NCI-H187 treated with DMSO at 0.1 percent for 48 hours (cell line): ENCODE data around the gene PLEKHG4B.
"Not testable (repeated sequence)": the region's sequence is repeated elsewhere in the genome, so short reads cannot be mapped to it uniquely, and the experiment has no call there.

ENCODE experiments used
- DNase-seq: peaks from one replicate; lab custom pipeline; 2025; lab: John Stamatoyannopoulos, UW

Gene PLEKHG4B

DNA sequence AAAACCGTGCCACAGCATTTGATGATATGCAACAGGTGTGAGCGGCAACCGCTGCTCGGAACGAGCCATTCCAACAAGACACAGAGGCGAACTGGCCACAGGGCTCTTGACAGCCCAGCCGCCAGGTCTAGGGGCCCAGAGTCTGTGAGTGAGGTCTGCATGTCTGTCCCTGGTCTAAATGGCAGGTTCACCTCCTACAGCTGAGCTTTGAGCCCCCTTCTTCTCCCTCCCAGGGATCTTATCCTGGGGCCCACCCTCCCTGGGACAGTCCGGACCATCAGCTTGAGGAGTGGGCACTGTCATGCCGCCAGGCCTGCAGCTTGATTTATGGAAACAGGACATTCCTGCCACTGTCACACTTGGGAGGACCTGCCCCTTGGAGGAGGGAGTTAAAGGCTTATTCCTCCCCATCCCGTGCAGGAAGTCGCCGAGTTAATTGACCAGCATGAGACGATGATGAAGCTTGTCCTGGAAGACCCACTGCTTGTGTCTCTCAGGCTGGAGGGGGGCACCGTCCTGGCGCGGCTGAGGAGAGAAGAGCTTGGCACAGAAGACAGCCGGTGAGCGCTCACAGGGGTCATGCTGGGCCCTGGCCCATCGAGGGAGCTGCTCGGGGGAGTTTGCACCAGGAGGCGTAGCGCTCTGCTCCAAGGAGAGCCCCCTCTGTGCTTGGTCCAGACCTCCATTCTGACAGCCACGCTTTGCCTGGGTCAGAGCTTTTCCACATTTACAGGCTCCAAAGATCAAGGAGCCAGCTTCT lies 63.9 kb downstream of the PLEKHG4B start:
- DNase-seq: no peak

DNA sequence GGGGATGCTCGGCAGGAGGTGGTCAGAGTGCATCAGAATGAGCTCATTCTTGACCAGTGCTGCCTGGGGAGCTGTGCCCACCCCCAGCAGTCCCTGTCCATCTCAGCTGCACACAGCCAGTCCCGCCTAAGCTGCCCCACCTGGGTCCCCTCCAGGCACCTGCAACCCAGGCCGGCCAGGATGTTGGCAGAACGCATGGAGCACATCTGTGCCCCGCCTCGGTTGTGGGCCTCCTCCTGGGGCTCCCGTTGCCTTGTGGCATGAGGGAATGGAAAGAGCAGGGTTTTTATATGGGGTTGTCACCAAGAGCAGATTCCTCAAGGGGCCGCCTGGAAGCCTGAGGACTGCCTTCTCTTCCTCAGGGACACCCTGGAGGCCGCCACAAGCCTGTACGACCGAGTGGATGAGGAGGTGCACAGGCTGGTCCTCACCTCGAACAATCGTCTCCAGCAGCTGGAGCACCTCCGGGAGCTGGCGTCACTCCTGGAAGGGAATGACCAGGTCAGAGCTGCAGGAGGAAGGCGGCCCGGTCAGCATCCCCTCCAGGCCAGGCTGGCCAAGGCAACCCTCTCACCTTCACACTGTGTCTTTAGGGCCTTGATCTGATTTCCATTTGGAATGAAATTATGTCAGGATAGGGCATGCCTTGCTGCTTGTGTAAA lies 64.6 kb downstream of the PLEKHG4B start:
- DNase-seq: no peak

DNA sequence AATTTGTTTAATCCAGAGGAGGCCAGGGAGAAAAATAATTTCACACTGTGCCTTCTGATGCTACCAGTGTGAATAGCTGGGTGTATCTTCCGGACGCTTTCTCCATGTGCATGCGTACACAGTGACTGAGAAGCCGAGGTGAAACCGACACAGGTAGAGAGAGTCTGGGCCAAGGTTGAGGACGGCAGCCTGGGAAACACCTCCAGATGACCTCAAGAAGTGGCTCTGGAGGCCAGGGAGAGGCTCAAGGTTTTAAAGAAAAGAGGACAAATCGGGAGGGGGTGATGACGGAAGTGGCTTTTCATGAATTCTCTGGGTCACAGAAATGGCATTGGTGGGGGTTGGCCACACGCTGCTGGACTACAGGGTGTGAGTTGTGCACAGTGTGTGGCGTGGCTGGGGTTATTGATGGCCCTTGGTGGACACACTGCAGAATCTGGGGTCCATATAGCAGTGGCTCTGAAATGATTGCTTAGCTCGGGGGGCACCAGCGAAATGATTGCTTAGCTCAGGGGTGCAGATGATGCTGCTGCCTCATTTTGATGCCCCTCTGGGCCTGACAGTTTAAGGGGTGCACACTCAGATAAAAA lies 65.3 kb downstream of the PLEKHG4B start:
- no peak for DNase-seq

DNA sequence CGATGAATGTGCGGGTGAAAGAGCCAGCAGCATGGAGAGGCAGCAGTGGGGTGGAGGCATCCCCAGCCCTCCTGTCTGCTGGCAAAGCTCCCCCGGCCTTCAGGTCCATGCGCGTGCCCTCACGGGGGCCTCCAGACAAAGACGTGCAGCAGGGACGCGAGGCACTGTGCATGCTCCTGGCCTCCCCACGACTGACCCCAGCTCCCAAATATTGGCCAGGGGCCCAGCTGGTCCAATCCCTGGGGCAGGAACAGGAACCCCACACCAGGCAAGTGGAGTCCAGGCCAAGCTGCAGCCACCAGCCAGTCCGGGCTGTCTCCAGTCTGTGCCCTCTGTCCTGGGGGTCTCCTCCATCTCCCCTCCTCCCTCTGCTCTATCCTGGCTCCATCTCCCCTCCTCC lies 65.8 kb downstream of the PLEKHG4B start:
- no peak for DNase-seq

DNA sequence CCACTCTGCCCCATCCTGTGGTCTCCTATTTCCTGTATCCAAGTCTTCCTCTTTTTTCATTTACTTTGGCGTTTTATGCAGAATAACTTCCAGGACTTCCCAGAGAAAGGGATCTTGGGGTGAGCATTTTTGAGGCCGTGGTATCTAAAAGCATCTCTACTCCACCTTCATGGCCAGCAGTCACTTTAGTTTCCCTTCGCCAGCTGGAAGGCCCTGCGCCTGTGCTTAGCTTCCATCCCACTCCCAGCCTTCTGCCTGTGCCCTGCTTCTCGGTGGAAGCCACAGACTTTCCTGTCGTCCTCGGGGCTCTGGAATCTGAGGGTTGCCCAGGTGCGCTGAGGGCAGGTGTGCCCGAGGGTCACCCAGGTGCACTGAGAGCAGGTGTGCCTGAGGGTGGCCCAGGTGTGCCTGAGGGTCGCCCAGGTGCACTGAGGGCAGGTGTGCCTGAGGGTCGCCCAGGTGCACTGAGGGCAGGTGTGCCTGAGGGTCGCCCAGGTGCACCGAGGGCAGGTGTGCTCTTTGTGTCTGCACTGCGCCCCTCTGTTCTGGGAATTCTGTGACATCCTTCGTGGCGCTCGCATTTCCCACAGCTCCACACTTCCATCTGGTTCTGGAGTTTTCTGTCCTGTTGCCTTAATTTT lies 67.0 kb downstream of the PLEKHG4B start:
- no peak for DNase-seq

DNA sequence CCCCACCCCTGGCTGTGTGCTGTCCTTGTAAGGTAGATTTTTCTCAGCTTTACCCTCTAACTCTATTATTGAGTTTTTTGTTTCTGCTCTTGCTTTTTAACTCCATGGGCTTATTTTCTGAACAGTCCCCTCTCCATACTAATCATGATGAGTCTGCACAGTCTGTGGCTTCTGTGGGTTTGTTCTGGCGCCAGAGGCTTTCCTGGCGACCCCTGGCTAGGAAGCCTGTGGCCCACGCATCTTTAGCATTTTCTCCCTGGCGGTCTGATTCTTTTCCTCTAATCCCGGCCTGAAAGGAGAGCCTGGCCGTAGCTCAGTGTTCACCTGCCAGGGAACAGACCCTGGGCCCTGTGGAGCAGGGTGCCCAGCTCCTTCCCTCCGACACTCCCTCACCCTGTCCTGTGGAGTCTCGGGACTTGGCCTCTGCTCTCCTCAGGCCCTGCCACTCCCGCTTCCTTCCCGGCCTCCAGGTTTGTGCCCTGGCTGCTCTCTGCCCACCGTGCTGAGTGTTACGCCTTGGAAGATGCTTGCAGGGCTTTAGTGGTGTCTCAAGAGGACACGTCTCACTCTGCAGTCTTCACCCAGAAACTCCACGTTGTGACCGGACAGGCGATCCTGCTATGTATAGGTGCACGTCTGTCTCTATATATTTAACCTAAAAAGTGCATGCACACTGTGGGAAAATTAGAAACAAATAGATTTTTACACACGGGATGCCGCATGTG lies 67.6 kb downstream of the PLEKHG4B start:
- no peak for DNase-seq

DNA sequence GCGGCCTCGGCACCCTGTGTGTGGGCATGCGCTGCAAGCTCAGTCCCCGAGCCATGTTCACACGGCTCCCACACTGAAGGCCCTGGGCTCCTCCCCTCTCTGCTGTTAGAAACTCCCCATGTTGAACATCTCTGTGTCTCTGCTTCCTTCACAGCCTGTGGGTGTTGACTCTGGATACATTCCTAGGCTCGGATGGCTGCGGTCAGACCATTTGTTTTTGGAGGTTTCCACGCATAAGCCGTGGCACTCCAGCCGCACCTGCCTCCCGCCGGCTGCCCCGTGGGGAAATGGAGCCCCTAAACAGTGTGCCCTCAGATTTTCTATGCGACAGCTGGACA lies 68.2 kb downstream of the PLEKHG4B start:
- no peak for DNase-seq

DNA sequence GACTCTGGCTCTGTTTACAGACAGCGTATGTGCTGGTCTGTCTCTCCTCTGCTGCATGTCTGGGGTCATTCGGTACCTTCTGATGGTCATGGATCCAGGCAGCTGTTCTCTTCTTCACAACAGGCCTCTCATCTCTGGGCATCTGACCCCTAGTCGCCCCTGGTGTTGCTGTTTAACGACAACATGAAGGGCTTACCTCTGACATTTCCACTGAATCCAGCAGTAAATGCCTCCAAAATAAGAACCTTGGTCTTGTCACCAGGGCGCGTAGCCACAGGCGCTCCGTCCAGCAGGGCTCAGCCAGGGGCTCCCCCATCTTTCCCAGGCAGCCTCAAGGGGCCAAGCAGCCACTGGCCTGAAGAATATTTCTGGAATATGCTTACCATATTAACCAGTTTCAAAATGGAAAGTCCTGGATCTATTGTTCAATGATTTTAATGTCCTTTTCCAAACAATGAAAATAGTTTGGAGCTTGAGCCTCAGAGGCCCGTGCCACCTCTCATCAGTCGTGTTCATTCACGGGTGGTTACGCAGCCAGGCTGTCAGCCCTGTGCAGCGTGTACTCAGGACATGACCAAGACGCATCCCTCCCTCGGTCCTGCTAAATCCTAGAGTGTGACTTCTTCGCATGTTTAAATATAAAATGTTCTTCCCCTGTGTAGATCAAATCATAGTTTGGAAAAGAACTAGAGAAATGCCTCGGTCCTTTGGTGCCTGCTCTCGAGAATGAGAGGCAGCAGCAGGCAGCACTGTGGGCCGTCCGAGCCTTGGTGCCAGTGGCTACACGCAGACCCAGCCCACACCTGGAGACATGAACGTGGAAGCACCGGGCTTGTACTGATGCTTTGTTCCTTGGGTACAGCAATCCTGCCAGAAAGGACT lies 69.2 kb downstream of the PLEKHG4B start:
- no peak for DNase-seq

DNA sequence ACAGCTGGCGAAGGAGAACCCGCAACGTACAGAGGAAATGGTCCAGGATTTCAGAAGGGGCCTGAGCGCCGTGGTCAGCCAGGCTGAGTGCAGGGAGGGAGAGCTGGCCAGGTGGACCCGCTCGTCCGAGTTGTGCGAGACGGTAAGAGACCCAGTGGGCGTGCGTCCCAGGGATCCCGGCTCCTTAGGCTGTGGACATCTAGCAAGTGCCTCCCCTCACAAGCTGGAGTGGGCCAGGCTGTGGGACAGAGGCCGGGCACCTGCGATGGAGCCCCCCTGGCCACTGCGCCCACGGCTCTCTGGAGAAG lies 69.8 kb downstream of the PLEKHG4B start:
- no peak for DNase-seq

DNA sequence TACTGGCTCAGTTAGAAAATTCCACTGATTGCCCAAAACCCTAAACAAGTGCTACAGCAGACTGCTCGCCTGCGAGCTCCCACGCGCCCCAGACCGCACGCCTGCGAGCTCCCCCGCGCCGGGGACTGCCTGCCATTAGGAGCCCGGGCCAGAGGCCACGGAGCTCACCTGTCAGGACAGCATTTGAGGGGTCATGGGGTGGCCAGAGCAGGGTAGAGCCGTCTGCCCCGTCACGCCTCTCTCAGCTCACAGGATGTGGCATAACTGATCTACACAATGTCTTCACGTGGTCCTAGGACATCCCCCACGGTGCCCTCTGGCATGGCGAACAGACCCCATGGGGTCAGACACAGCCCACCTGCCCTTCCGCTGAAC lies 70.2 kb downstream of the PLEKHG4B start:
- DNase-seq: no peak

DNA sequence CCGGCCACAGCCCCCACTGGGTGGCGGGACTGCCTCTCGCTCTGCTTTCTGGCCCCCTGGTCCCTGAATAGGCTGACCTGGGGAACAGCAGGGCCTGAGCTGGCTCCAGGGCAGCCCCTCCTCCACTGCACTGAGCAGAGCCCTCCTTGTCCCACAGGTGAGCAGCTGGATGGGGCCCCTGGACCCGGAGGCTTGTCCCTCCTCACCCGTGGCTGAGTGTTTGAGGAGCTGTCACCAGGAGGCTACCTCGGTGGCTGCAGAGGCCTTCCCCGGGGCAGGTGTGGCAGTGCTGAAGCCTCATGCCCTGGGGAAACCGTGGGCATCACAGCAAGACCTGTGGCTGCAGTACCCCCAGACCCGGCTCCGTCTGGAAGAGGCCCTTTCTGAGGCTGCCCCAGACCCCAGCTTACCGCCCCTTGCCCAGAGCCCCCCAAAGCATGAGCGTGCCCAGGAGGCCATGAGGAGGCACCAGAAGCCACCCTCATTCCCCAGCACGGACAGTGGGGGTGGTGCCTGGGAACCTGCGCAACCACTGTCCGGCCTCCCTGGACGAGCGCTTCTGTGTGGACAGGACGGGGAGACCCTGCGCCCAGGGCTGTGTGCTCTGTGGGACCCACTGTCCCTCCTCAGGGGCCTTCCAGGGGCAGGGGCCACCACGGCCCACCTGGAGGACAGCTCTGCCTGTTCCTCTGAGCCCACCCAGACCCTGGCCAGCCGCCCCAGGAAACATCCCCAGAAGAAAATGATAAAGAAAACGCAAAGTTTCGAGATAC lies 70.8 kb downstream of the PLEKHG4B start:
- DNase-seq: no peak

DNA sequence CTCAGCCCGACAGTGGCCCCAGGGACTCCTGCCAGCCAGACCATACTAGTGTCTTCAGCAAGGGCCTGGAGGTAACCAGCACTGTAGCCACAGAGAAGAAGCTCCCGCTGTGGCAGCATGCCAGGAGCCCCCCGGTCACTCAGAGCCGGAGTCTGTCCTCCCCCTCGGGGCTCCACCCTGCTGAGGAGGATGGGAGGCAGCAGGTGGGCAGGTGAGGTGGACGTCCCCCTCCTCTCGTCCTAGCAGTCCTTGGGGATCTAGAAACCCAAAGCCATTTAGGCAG lies 71.3 kb downstream of the PLEKHG4B start:
- DNase-seq: no peak

DNA sequence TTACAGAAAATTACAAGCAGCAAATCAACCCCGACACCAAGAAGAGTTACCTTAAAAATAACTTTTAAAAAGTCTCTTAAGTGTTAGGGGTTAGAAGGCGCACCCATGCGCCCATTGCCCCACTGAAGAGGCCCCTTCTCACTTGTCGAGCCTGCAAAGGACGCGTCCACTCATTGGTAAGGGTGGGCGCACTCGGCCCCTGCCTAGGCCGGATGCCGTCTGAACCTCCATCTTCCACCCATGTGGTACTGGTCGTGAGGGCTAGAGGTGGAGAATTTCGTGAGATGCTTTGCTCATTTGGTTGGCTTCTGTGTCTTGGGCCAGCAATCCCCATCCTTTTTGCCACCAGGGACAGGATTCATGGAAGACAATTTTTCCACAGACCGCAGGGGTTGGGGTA lies 71.9 kb downstream of the PLEKHG4B start:
- DNase-seq: no peak

DNA sequence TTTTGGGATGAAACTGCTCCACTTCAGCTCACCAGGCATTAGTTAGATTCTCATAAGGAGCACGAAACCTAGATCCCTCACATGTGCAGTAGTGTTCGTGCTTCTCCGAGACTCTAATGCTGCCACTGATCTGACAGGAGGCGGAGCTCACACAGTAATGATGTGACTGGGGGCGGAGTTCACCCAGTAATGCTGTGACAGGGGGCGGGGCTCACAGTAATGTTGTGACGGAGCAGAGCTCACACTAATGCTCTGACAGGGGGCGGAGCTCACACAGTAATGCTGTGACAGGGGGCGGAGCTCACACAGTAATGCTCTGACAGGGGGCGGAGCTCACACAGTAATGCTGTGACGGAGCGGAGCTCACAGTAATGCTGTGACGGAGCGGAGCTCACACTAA lies 72.3 kb downstream of the PLEKHG4B start:
- DNase-seq: no peak

DNA sequence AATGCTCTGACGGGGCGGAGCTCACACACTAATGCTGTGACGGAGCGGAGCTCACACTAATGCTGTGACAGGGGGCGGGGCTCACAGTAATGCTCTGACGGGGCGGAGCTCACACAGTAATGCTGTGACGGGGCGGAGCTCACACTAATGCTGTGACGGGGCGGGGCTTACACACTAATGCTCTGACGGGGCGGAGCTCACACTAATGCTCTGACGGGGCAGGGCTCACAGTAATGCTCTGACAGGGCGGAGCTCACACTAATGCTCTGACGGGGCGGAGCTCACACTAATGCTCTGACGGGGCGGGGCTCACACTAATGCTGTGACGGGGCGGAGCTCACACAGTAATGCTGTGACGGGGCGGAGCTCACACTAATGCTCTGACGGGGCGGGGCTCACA lies 72.8 kb downstream of the PLEKHG4B start:
- not testable (repeated sequence) for DNase-seq

DNA sequence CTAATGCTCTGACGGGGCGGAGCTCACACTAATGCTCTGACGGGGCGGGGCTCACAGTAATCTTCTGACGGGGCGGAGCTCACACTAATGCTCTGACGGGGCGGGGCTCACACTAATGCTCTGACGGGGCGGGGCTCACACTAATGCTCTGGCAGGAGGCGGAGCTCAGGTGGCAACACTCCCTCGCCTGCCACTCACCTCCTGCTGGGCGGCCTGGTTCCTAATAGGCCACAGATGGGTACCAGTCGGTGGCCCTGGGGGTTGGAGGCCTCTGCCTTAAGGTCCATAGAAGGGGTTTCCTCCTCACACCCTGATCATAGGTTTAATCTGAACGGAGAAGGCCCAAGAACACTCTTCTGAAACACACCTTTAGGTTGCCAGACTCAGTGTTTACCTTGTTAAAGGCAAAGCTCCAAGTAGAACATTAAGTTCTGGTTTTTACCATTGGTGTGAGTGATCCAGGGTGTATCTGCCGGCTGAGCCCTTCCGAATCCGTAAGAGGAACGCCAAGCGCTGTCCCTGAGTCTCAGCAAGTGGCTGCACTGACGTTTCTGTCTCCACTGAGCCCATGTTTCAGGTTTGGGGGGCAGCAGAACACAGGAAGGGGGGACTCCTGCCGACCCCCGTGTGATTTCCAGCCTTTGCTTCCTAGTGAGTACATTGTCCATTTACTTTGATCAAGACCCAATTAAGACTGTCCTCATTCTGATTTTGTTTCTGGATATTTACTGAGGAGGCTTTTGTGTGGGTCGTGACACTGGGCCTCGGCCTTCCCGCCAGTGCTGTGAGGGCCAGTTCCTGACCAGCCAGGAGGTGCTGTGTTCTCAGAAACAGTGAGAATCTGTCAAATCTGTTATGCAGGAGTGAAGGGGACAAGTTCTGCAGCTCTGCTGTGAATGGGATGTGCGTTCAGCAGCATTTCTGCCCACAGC lies 74.7 kb downstream of the PLEKHG4B start:
- no peak for DNase-seq

DNA sequence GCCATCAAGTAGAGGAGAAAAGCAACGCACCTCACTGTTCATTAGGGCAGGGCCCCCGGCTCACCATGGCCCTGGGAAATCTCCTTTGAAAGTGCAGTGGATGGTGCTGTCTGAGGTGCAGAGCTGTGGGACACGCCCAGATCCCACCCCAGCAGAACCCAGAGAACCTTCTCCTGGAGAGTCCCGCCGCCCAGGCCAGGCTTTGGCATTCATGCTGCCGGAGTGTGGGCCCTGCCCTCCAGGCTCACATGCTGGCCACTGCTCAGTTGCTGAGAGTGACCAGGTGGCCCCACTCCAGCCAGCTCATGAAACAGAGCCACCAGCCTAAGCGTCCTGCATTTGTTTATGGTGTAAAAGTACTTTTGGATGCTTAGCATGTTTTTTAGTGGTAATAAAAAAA lies 75.5 kb downstream of the PLEKHG4B start:
- no peak for DNase-seq

DNA sequence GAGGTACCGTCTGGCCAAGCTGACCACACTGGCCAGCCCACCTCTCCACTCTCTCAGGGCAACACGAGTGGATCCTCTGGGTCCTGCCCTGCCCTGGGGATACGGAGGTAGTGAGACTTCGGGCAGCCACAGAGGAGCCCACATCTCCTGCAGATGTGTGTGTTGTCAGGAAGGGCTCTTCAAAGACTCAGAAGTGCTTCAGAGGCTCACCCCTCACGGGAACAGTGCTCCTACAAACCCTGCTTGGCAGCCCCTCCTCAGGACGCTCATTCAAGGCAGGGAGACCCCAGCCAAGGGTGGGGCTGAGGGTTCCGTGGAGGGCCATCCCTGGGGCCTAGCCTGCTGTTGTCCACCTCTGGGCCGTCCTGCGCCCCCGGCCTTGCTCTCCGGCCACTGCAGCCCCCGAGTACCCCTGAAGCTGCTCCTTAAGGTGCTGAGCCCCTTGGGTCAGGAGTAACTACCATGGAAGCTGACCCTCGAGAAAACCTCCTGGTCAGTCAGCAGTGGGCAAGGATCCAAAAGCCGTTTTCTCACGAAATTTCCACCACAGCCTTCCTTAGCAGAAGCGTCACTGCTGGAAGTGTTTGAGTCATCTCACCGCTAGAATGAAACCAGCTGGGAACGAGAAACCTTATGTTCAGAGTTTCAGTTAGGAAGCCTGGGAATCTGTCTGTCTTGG lies 76.2 kb downstream of the PLEKHG4B start:
- no peak for DNase-seq

DNA sequence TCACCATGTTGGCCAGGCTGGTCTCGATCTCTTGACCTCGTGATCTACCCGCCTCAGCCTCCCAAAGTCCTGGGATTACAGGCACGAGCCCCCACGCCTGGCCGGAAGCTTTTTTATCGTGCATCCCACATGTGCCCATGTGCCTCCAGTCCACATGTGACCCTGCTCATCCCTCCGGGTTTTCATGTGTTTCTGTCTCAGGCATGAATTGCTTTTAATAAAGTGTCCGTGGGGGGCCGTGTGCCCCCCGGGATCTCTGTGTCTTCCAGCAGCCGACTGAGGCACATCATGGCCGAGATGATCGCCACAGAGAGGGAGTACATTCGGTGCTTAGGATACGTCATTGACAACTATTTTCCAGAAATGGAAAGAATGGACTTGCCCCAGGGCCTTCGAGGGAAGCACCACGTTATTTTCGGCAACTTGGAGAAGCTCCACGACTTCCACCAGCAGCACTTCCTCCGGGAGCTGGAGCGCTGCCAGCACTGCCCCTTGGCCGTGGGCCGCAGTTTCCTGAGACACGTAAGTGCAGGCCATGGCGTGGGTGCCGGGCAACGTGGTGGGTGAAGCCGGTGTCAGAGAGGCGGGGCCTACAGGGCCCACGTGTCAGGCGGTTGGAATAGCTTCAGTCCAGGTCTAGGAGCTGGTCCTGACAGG lies 77.2 kb downstream of the PLEKHG4B start:
- no peak for DNase-seq
